NB4 (cell line): ENCODE data around the gene ADPRM.

Experiments used
- DNase-seq: peaks from one replicate; pipeline ENCODE4 v3.0.0; 2010; ENCODE audit warnings: low read depth
- H3K4me3 ChIP-seq: one replicate; pipeline ENCODE4 v1.5.1; 2011; ENCODE audit warnings: mild to moderate bottlenecking, low read depth, low read length, moderate library complexity
- CTCF ChIP-seq: IDR thresholded peaks from one replicate; pipeline ENCODE4 v1.5.1; 2012; ENCODE audit warnings: low read depth, low read length
- MAX ChIP-seq: IDR thresholded peaks from 2 replicates; pipeline ENCODE4 v1.6.1; 2011; ENCODE audit warnings: low read depth, low read length
- MYC ChIP-seq: IDR thresholded peaks from 2 replicates; pipeline ENCODE4 v1.6.1; 2011; ENCODE audit warnings: low read depth, low read length
- POLR2A ChIP-seq: IDR thresholded peaks from 2 replicates; pipeline ENCODE4 v1.6.1; 2011; ENCODE audit warnings: mild to moderate bottlenecking; ENCODE audit not compliant: insufficient read length; ENCODE audit errors: extremely low read depth

ADPRM gene

GRCh38 chr17:10758062-10758461, 60.7 kb downstream of the ADPRM start:
- TF ChIP-seq POLR2A (no peak), CTCF (no peak), MYC (no peak), MAX (no peak)
- no peak for DNase-seq
- no peak overlapping the region for H3K4me3 ChIP-seq
